H1 (cell line): ENCODE results near the gene C10orf95. TPM values are rescaled to one million over a fixed set of nuclear protein-coding genes. Genes with fewer than 3 reads are reported as not detected.
A peak's percentile ranks its signal among the peaks of the same experiment; 100 is the strongest.

Experiments used
- ATF2 ChIP-seq: IDR thresholded peaks from 2 replicates; pipeline ENCODE4 v1.6.1; 2012; ENCODE audit warnings: low read length, inconsistent platforms
- BRCA1 ChIP-seq: IDR thresholded peaks from 2 replicates; pipeline ENCODE4 v1.6.1; 2012; ENCODE audit warnings: low read depth, low read length, improper control_type of control experiment
- CHD1 ChIP-seq: IDR thresholded peaks from 2 replicates; pipeline ENCODE4 v1.6.1; 2012; ENCODE audit warnings: low read depth, low read length, improper control_type of control experiment
- CHD7 ChIP-seq: fragments of 300-600 bp; sonication (generic); IDR thresholded peaks from 2 replicates; pipeline ENCODE4 v1.7.1; 2012; ENCODE audit warnings: low read length, moderate library complexity, mild to moderate bottlenecking, inconsistent platforms; ENCODE audit not compliant: insufficient replicate concordance
- GABPA ChIP-seq: IDR thresholded peaks from 2 replicates; pipeline ENCODE4 v1.6.1; 2011; ENCODE audit warnings: mild to moderate bottlenecking, low read length, moderate library complexity, borderline replicate concordance; ENCODE audit not compliant: insufficient read depth
- SIX5 ChIP-seq: IDR thresholded peaks from 2 replicates; pipeline ENCODE4 v1.6.1; 2011; ENCODE audit warnings: mild to moderate bottlenecking, low read depth, low read length
- SP2 ChIP-seq: IDR thresholded peaks from 2 replicates; pipeline ENCODE4 v1.6.1; 2012; ENCODE audit warnings: mild to moderate bottlenecking, low read length, inconsistent platforms
- TBP ChIP-seq: IDR thresholded peaks from 2 replicates; pipeline ENCODE4 v1.6.1; 2011; ENCODE audit warnings: low read depth, low read length, improper control_type of control experiment
- polyA plus RNA-seq, 7 experiments: library from polyadenylated mRNA; depleted of rRNA in 3 of 7; stranded (reverse) in 5 of 7; unstranded in 2 of 7; fragments of >200 nt in 5 of 7; fragments of 200-250 nt in 2 of 7; gene quantifications; 1 replicate in 5 of 7; 2 replicates in 1 of 7; 4 replicates in 1 of 7; pipeline versions ENCODE4 v1.2.1 to v1.2.3, GENCODE V29; 2011 to 2013; ENCODE audit warnings: missing spikeins in 2 of 7, mixed read lengths in 2 of 7
- total RNA-seq: library from RNA; stranded (reverse); fragmentation: NEBNext Ultra II Directional; extraction: Animal tissue kit (Norgen Biotek cat#: 25700); gene quantifications from 2 replicates; pipeline ENCODE4 v1.2.1, GENCODE V29; 2021

Gene C10orf95
- total and polyA plus RNA-seq, 2 of the 8 experiments (the other 6 are each of a cell fraction or from before 2014, with no cell fraction given): 0.34 to 0.48 TPM

GRCh38 chr10:102420714-102421506 is 30.4 kb downstream of the C10orf95 start, which contains the start of gene FBXL15 (continued):
- TF ChIP-seq CHD7 (no peak), GABPA (peak; percentile 90), ATF2 (no peak), TBP (peak; percentile 62), SIX5 (peak; percentile 13; the same call in 1 of the 2 replicates), BRCA1 (no peak), SP2 (no peak), CHD1 (no peak)
